ENCODE measurements around the gene SCFD1. TPM values are rescaled to one million over a fixed set of nuclear protein-coding genes. Genes with fewer than 3 reads are reported as not detected.

SCFD1 gene
- total RNA-seq, 1 donor from 2014 or later = 77.3 TPM

Other genes with a start within 250 kb of the SCFD1 start
- gene G2E3, start 63.2 kb upstream of the SCFD1 start, total RNA-seq = 21.5 and 24.1 TPM in 2 replicates